HEK293 (cell line): Measurements from ENCODE around the gene APOBEC2.

Source experiments
- CTCF ChIA-PET: fragments of 350-600 bp; formaldehyde crosslinking; extraction: SDS; loops from one replicate; lab custom pipeline; 2021; ENCODE audit warnings: antibody characterized with exemption; lab: Yijun Ruan, JAX
- POLR2A ChIA-PET: fragments of 300-600 bp; formaldehyde crosslinking; extraction: SDS; loops from one replicate; lab custom pipeline; 2020; ENCODE audit warnings: antibody characterized with exemption, inconsistent platforms; lab: Yijun Ruan, JAX
- H3K27ac ChIP-seq: fragments of 200-500 bp; sonication (Bioruptor generic); 2 replicates; pipeline ENCODE4 v1.5.1; 2014; ENCODE audit warnings: low read depth, low read length, control low read depth, inconsistent platforms; ENCODE audit errors: extremely low read depth
- H3K36me3 ChIP-seq, 2 experiments: fragments of 200-500 bp in 1 of 2; sonication (Bioruptor generic) in 1 of 2; 1 replicate in 1 of 2; 2 replicates in 1 of 2; pipeline ENCODE4 v1.5.1; 2014 to 2017; ENCODE audit warnings: inconsistent platforms in 2 of 2, low read length in 2 of 2; ENCODE audit not compliant: control insufficient read depth in 2 of 2, insufficient read depth in 1 of 2
- H3K4me1 ChIP-seq: fragments of 200-500 bp; sonication (Bioruptor generic); 2 replicates; pipeline ENCODE4 v1.5.1; 2014; ENCODE audit warnings: mild to moderate bottlenecking, low read length, inconsistent platforms; ENCODE audit not compliant: control insufficient read depth, insufficient read depth
- H3K4me3 ChIP-seq: 2 replicates; pipeline ENCODE4 v1.5.1; 2011; ENCODE audit warnings: low read depth, mild to moderate bottlenecking, control low read depth, low read length, moderate library complexity
- H3K9me3 ChIP-seq: fragments of 200-500 bp; sonication (Bioruptor generic); 2 replicates; pipeline ENCODE4 v1.5.1; 2014; ENCODE audit warnings: low read depth, low read length, inconsistent platforms; ENCODE audit not compliant: control insufficient read depth, insufficient read depth
- BCL11B ChIP-seq: fragments of 450-650 bp; formaldehyde crosslinking; IDR thresholded peaks from 2 replicates; pipeline ENCODE4 v1.5.1; 2016; ENCODE audit warnings: low read depth, missing biosample characterization, missing genetic modification characterization
- MZF1 ChIP-seq: fragments of 450-650 bp; formaldehyde crosslinking; IDR thresholded peaks from 2 replicates; pipeline ENCODE4 v1.5.1; 2017; ENCODE audit warnings: missing biosample characterization, missing genetic modification characterization, borderline replicate concordance
- REPIN1 ChIP-seq: fragments of 450-650 bp; formaldehyde crosslinking; IDR thresholded peaks from 2 replicates; pipeline ENCODE4 v1.5.1; 2017; ENCODE audit warnings: missing biosample characterization, missing genetic modification characterization, low read depth
- REST ChIP-seq: fragments of 450-650 bp; formaldehyde crosslinking; IDR thresholded peaks from 2 replicates; pipeline ENCODE4 v1.5.1; 2016; ENCODE audit warnings: missing biosample characterization, missing genetic modification characterization
- SETDB1 ChIP-seq: IDR thresholded peaks from one replicate; pipeline ENCODE4 v1.6.1; 2017; ENCODE audit warnings: mild to moderate bottlenecking, low read length, moderate library complexity, mixed read lengths; ENCODE audit not compliant: insufficient read length
- ZBTB8A ChIP-seq: fragments of 450-650 bp; formaldehyde crosslinking; IDR thresholded peaks from 2 replicates; pipeline ENCODE4 v1.5.1; 2016; ENCODE audit warnings: missing biosample characterization, missing genetic modification characterization
- ZFP37 ChIP-seq: fragments of 450-650 bp; formaldehyde crosslinking; IDR thresholded peaks from 2 replicates; pipeline ENCODE4 v1.5.1; 2016; ENCODE audit warnings: missing biosample characterization, missing genetic modification characterization
- ZNF10 ChIP-seq: fragments of 450-650 bp; formaldehyde crosslinking; IDR thresholded peaks from 2 replicates; pipeline ENCODE4 v1.5.1; 2017; ENCODE audit warnings: missing biosample characterization, missing genetic modification characterization
- ZNF146 ChIP-seq: fragments of 450-650 bp; formaldehyde crosslinking; IDR thresholded peaks from 2 replicates; pipeline ENCODE4 v1.5.1; 2016; ENCODE audit warnings: missing biosample characterization, missing genetic modification characterization
- ZNF175 ChIP-seq: fragments of 450-650 bp; formaldehyde crosslinking; IDR thresholded peaks from 2 replicates; pipeline ENCODE4 v1.5.1; 2016; ENCODE audit warnings: missing biosample characterization, missing genetic modification characterization
- ZNF510 ChIP-seq: fragments of 450-650 bp; formaldehyde crosslinking; IDR thresholded peaks from 2 replicates; pipeline ENCODE4 v1.5.1; 2018; ENCODE audit warnings: mild to moderate bottlenecking, missing genetic modification characterization, missing biosample characterization; ENCODE audit not compliant: insufficient replicate concordance
- ZNF558 ChIP-seq: fragments of 450-650 bp; formaldehyde crosslinking; IDR thresholded peaks from 2 replicates; pipeline ENCODE4 v1.5.1; 2016; ENCODE audit warnings: missing biosample characterization, missing genetic modification characterization
- ZNF658 ChIP-seq: fragments of 450-650 bp; formaldehyde crosslinking; IDR thresholded peaks from 2 replicates; pipeline ENCODE4; 2016; ENCODE audit warnings: missing biosample characterization, missing genetic modification characterization
- ZSCAN16 ChIP-seq: fragments of 450-650 bp; formaldehyde crosslinking; IDR thresholded peaks from 2 replicates; pipeline ENCODE4 v1.5.1; 2016; ENCODE audit warnings: missing biosample characterization, missing genetic modification characterization
- TF ChIP-seq, protein P1 (sequence below): fragments of 450-650 bp; formaldehyde crosslinking; IDR thresholded peaks from 2 replicates; pipeline ENCODE4 v1.5.1; 2017; ENCODE audit warnings: missing biosample characterization, missing genetic modification characterization
- TF ChIP-seq, protein P2 (sequence below): IDR thresholded peaks from 2 replicates; pipeline ENCODE4 v1.6.1; 2011; ENCODE audit warnings: mild to moderate bottlenecking, low read depth, low read length, borderline replicate concordance
- TF ChIP-seq, protein P3 (sequence below): fragments of 450-650 bp; formaldehyde crosslinking; IDR thresholded peaks from 2 replicates; pipeline ENCODE4 v1.5.1; 2017; ENCODE audit warnings: missing biosample characterization, missing genetic modification characterization
- TF ChIP-seq, protein P4 (sequence below): fragments of 450-650 bp; formaldehyde crosslinking; IDR thresholded peaks from 2 replicates; pipeline ENCODE4 v1.5.1; 2017; ENCODE audit warnings: missing biosample characterization, mild to moderate bottlenecking, missing genetic modification characterization, moderate library complexity

Gene APOBEC2

GRCh38 chr6:41025966-41026530 is 27.0 kb upstream of the APOBEC2 start:
- H3K27ac ChIP-seq = no peak overlapping the region
- no peak overlapping the region for H3K4me3 ChIP-seq
- peaks cover 16% of the 10 kb centered on the region for H3K4me1 ChIP-seq
- H3K36me3 ChIP-seq = no peaks in the 10 kb centered on the region
- ChIA-PET CTCF (interaction anchor here (0.5 to 11.0 kb wide), 14 partner anchors 12 to 1161 kb away, joined by 3 to 146 read pairs (median 8); partner anchors contain the start of genes TSPO2 and UNC5CL), POLR2A (no interaction called here)
- TF ChIP-seq, protein P1, sequence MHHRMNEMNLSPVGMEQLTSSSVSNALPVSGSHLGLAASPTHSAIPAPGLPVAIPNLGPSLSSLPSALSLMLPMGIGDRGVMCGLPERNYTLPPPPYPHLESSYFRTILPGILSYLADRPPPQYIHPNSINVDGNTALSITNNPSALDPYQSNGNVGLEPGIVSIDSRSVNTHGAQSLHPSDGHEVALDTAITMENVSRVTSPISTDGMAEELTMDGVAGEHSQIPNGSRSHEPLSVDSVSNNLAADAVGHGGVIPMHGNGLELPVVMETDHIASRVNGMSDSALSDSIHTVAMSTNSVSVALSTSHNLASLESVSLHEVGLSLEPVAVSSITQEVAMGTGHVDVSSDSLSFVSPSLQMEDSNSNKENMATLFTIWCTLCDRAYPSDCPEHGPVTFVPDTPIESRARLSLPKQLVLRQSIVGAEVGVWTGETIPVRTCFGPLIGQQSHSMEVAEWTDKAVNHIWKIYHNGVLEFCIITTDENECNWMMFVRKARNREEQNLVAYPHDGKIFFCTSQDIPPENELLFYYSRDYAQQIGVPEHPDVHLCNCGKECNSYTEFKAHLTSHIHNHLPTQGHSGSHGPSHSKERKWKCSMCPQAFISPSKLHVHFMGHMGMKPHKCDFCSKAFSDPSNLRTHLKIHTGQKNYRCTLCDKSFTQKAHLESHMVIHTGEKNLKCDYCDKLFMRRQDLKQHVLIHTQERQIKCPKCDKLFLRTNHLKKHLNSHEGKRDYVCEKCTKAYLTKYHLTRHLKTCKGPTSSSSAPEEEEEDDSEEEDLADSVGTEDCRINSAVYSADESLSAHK = no peak
- TF ChIP-seq ZBTB8A (tag by site-specific recombination) = no peak
- TF ChIP-seq REST (tag by site-specific recombination) = no peak
- no peak for TF ChIP-seq ZNF558 (tag by site-specific recombination)
- TF ChIP-seq ZNF175 = no peak
- TF ChIP-seq, protein P2, sequence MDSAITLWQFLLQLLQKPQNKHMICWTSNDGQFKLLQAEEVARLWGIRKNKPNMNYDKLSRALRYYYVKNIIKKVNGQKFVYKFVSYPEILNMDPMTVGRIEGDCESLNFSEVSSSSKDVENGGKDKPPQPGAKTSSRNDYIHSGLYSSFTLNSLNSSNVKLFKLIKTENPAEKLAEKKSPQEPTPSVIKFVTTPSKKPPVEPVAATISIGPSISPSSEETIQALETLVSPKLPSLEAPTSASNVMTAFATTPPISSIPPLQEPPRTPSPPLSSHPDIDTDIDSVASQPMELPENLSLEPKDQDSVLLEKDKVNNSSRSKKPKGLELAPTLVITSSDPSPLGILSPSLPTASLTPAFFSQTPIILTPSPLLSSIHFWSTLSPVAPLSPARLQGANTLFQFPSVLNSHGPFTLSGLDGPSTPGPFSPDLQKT = no peak
- TF ChIP-seq ZFP37 = no peak
- no peaks in the 10 kb centered on the region for H3K9me3 ChIP-seq

GRCh38 chr6:41027241-41027640 is 25.8 kb upstream of the APOBEC2 start:
- H3K27ac ChIP-seq = no peak overlapping the region
- TF ChIP-seq ZNF146 (tag by site-specific recombination) = no peak
- H3K36me3 ChIP-seq = no peaks in the 10 kb centered on the region
- H3K4me3 ChIP-seq = peak overlapping the region; percentile 41
- no peaks in the 10 kb centered on the region for H3K9me3 ChIP-seq
- POLR2A ChIA-PET = interaction anchor here (0.9 to 1.3 kb wide), 3 partner anchors 15 to 182 kb away, joined by 3 to 4 read pairs (median 3); partner anchors contain the start of gene TSPO2
- CTCF ChIA-PET = interaction anchor here (0.5 to 11.0 kb wide), 46 partner anchors 8 to 1602 kb away, joined by 3 to 146 read pairs (median 4); partner anchors contain the start of genes LRFN2, TSPO2 and UNC5CL
- H3K4me1 ChIP-seq = peaks cover 10% of the 10 kb centered on the region

DNA sequence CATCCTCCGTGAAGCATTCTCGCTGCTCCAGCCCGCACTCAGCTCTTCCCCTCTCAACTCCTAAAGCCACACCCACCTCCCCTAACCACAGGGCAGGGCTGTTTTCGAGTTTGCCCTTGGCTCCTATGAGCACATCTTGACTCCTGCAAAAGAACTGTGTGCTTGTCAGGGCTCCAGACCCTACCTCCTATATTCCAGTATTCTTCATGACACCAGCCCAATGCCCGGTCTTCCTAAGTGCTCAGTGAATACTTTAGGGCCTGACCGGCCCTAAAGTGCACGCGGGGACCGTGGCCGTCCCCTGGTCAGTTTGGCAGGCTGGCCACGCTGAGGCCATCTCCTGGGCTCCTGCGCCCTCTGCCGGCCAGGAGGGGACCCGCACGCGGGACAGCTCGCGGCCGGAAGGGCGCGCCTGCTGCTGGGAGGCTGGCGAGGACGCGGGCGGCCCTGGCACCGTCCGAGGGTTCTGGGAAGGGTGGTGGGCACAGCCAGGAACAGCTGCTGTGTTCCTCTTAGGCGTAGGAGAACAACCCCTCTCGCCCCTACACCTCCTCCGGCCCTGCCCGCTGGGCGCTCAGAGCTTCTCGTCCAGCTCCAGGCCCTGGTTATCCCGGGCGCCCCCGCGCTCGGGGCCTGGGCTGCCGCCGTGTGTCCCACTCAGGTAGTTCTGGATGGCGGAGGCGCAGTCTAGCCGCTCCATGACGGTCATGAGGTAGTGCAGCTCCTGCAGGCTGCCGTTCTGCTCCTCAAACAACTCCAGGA is 25.0 kb upstream of the APOBEC2 start:
- H3K4me1 ChIP-seq = peaks cover 2% of the 10 kb centered on the region
- H3K9me3 ChIP-seq = no peaks in the 10 kb centered on the region
- H3K36me3 ChIP-seq = no peaks in the 10 kb centered on the region
- ChIA-PET CTCF (interaction anchor here (0.5 to 11.0 kb wide), 67 partner anchors 8 to 1657 kb away, joined by 3 to 146 read pairs (median 4); partner anchors contain the start of genes LRFN2, TSPO2 and UNC5CL), POLR2A (interaction anchor here (0.7 to 1.3 kb wide), 5 partner anchors 15 to 182 kb away, joined by 3 to 4 read pairs (median 3); partner anchors contain the start of genes NFYA, OARD1 and TSPO2)
- peak overlapping the region; percentile 41 for H3K4me3 ChIP-seq
- no peak overlapping the region; the same call in 1 of the 2 replicates for H3K27ac ChIP-seq
- TF ChIP-seq, protein P3, sequence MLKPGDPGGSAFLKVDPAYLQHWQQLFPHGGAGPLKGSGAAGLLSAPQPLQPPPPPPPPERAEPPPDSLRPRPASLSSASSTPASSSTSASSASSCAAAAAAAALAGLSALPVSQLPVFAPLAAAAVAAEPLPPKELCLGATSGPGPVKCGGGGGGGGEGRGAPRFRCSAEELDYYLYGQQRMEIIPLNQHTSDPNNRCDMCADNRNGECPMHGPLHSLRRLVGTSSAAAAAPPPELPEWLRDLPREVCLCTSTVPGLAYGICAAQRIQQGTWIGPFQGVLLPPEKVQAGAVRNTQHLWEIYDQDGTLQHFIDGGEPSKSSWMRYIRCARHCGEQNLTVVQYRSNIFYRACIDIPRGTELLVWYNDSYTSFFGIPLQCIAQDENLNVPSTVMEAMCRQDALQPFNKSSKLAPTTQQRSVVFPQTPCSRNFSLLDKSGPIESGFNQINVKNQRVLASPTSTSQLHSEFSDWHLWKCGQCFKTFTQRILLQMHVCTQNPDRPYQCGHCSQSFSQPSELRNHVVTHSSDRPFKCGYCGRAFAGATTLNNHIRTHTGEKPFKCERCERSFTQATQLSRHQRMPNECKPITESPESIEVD (tag by site-specific recombination) = no peak
- TF ChIP-seq SETDB1 (no peak), ZNF10 (tag by site-specific recombination) (peak; percentile 51; the same call in 1 of the 2 replicates), ZNF658 (no peak), MZF1 (tag by site-specific recombination) (no peak), ZSCAN16 (no peak), ZNF510 (tag by site-specific recombination) (no peak), REPIN1 (no peak; the same call in 1 of the 2 replicates), BCL11B (tag by site-specific recombination) (0 out of 2 replicates have a peak, but pooled peaks have one; percentile 45)
- TF ChIP-seq, protein P4, sequence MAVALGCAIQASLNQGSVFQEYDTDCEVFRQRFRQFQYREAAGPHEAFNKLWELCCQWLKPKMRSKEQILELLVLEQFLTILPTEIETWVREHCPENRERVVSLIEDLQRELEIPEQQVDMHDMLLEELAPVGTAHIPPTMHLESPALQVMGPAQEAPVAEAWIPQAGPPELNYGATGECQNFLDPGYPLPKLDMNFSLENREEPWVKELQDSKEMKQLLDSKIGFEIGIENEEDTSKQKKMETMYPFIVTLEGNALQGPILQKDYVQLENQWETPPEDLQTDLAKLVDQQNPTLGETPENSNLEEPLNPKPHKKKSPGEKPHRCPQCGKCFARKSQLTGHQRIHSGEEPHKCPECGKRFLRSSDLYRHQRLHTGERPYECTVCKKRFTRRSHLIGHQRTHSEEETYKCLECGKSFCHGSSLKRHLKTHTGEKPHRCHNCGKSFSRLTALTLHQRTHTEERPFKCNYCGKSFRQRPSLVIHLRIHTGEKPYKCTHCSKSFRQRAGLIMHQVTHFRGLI (tag by site-specific recombination) = no peak
